H9 (cell line): ENCODE data around the gene SIRPB1. TPM values are rescaled to one million over a fixed set of nuclear protein-coding genes. Genes with fewer than 3 reads are reported as not detected.

ENCODE experiments used
- DNase-seq: peaks from one replicate; pipeline ENCODE4 v3.0.0-alpha.2; 2017
- H2AFZ ChIP-seq: one replicate; pipeline ENCODE4 v1.6.1; 2013; ENCODE audit warnings: mild to moderate bottlenecking, low read length, control low read depth, moderate library complexity
- H2AK5ac ChIP-seq: 2 replicates; pipeline ENCODE4 v1.6.1; 2013; ENCODE audit warnings: low read length, control low read depth, mixed read lengths; ENCODE audit not compliant: insufficient read length
- H2BK120ac ChIP-seq: one replicate; pipeline ENCODE4 v1.6.1; 2013; ENCODE audit warnings: low read depth, mild to moderate bottlenecking, low read length, control low read depth, inconsistent platforms; ENCODE audit not compliant: poor library complexity, severe bottlenecking
- H2BK12ac ChIP-seq: 2 replicates; pipeline ENCODE4 v1.6.1; 2013; ENCODE audit warnings: low read length, control low read depth, mixed read lengths, low read depth; ENCODE audit not compliant: insufficient read length
- H2BK15ac ChIP-seq: 2 replicates; pipeline ENCODE4 v1.6.1; 2013; ENCODE audit warnings: low read depth, low read length, control low read depth
- H2BK20ac ChIP-seq: one replicate; pipeline ENCODE4 v1.6.1; 2013; ENCODE audit warnings: low read depth, mild to moderate bottlenecking, low read length, control low read depth, inconsistent platforms; ENCODE audit not compliant: poor library complexity, severe bottlenecking
- H2BK5ac ChIP-seq: 2 replicates; pipeline ENCODE4 v1.6.1; 2013; ENCODE audit warnings: low read length, control low read depth, mixed read lengths; ENCODE audit not compliant: insufficient read length
- H3K14ac ChIP-seq: 2 replicates; pipeline ENCODE4 v1.6.1; 2013; ENCODE audit warnings: low read length, control low read depth; ENCODE audit not compliant: insufficient read depth
- H3K18ac ChIP-seq: 2 replicates; pipeline ENCODE4 v1.6.1; 2013; ENCODE audit warnings: low read depth, mild to moderate bottlenecking, mixed read lengths, low read length, control low read depth; ENCODE audit not compliant: insufficient read length
- H3K23ac ChIP-seq: 2 replicates; pipeline ENCODE4 v1.6.1; 2013; ENCODE audit warnings: low read length, control low read depth, mixed read lengths, low read depth; ENCODE audit not compliant: insufficient read length
- H3K23me2 ChIP-seq: 2 replicates; pipeline ENCODE4 v1.6.1; 2013; ENCODE audit warnings: low read depth, mild to moderate bottlenecking, mixed read lengths, low read length, control low read depth; ENCODE audit not compliant: insufficient read length, poor library complexity, severe bottlenecking
- H3K27ac ChIP-seq: 2 replicates; pipeline ENCODE4 v1.5.1; 2013; ENCODE audit warnings: low read length, control low read depth, mixed read lengths, low read depth; ENCODE audit not compliant: insufficient read length
- H3K27me3 ChIP-seq: 2 replicates; pipeline ENCODE4 v1.6.1; 2013; ENCODE audit warnings: low read length, control low read depth, inconsistent platforms; ENCODE audit not compliant: insufficient read depth
- H3K4ac ChIP-seq: 2 replicates; pipeline ENCODE4 v1.6.1; 2013; ENCODE audit warnings: low read depth, mild to moderate bottlenecking, control low read depth, inconsistent platforms, low read length, moderate library complexity
- H3K4me1 ChIP-seq: 2 replicates; pipeline ENCODE4 v1.6.1; 2013; ENCODE audit warnings: low read length, control low read depth, inconsistent platforms; ENCODE audit not compliant: insufficient read depth
- H3K4me2 ChIP-seq: 2 replicates; pipeline ENCODE4 v1.6.1; 2013; ENCODE audit warnings: low read length, control low read depth, mixed read lengths; ENCODE audit not compliant: insufficient read length, insufficient read depth
- H3K56ac ChIP-seq: 2 replicates; pipeline ENCODE4 v1.6.1; 2013; ENCODE audit warnings: low read depth, mild to moderate bottlenecking, mixed read lengths, low read length, control low read depth; ENCODE audit not compliant: insufficient read length
- H3K79me1 ChIP-seq: 2 replicates; pipeline ENCODE4 v1.6.1; 2013; ENCODE audit warnings: low read depth, mild to moderate bottlenecking, moderate library complexity, low read length, control low read depth, inconsistent platforms; ENCODE audit not compliant: insufficient read depth, poor library complexity, severe bottlenecking
- H3K79me2 ChIP-seq: 2 replicates; pipeline ENCODE4 v1.6.1; 2013; ENCODE audit warnings: low read length, control low read depth, inconsistent platforms; ENCODE audit not compliant: insufficient read depth
- H3K9ac ChIP-seq: 2 replicates; pipeline ENCODE4 v1.6.1; 2013; ENCODE audit warnings: low read length, control low read depth, mixed read lengths; ENCODE audit not compliant: insufficient read length; ENCODE audit errors: extremely low read depth
- H3K9me3 ChIP-seq: one replicate; pipeline ENCODE4 v1.6.1; 2013; ENCODE audit warnings: low read depth, low read length, inconsistent platforms; ENCODE audit not compliant: control insufficient read depth
- H3T11ph ChIP-seq: one replicate; pipeline ENCODE4 v1.6.1; 2013; ENCODE audit warnings: mild to moderate bottlenecking, low read length, control low read depth, inconsistent platforms
- H4K20me1 ChIP-seq: one replicate; pipeline ENCODE4 v1.6.1; 2013; ENCODE audit not compliant: control insufficient read depth, insufficient read length, insufficient read depth
- H4K5ac ChIP-seq: 2 replicates; pipeline ENCODE4 v1.6.1; 2013; ENCODE audit warnings: low read depth, mild to moderate bottlenecking, mixed read lengths, low read length, control low read depth; ENCODE audit not compliant: insufficient read length
- H4K8ac ChIP-seq: replicated peaks from 2 replicates; pipeline ENCODE4 v1.6.1; 2013; ENCODE audit warnings: low read length, control low read depth, mixed read lengths, low read depth; ENCODE audit not compliant: insufficient read length
- H4K91ac ChIP-seq: 2 replicates; pipeline ENCODE4 v1.6.1; 2013; ENCODE audit warnings: low read depth, mild to moderate bottlenecking, moderate library complexity, mixed read lengths, low read length, control low read depth; ENCODE audit not compliant: insufficient read length
- H3K27ac Mint-ChIP-seq, 3 experiments: 2 replicates in 2 of 3; 3 replicates in 1 of 3; pipeline ENCODE4 v1.8.0; 2020 to 2021; ENCODE audit warnings: mixed read lengths in 3 of 3, mild to moderate bottlenecking in 1 of 3, moderate library complexity in 1 of 3
- H3K27me3 Mint-ChIP-seq: 2 replicates; pipeline ENCODE4 v1.8.0; 2021; ENCODE audit warnings: low read depth, mild to moderate bottlenecking, moderate library complexity, mixed read lengths
- H3K36me3 Mint-ChIP-seq, 3 experiments: 2 replicates in 2 of 3; 3 replicates in 1 of 3; pipeline ENCODE4 v1.8.0; 2020 to 2021; ENCODE audit warnings: low read depth in 3 of 3, mixed read lengths in 3 of 3; ENCODE audit not compliant: insufficient read depth in 1 of 3
- H3K4me1 Mint-ChIP-seq, 2 experiments: 2 replicates each; pipeline ENCODE4 v1.8.0; 2020; ENCODE audit warnings: mixed read lengths in 2 of 2
- H3K4me3 Mint-ChIP-seq, 2 experiments: 2 replicates in 1 of 2; 3 replicates in 1 of 2; pipeline ENCODE4 v1.8.0; 2020 to 2021; ENCODE audit warnings: mild to moderate bottlenecking in 2 of 2, mixed read lengths in 2 of 2, moderate library complexity in 1 of 2
- H3K9me3 Mint-ChIP-seq, 2 experiments: 2 replicates in 1 of 2; 3 replicates in 1 of 2; pipeline ENCODE4 v1.8.0; 2020; ENCODE audit warnings: mild to moderate bottlenecking in 2 of 2, mixed read lengths in 2 of 2, moderate library complexity in 1 of 2
- WGBS: extraction: QIAGEN DNeasy Blood & Tissue Kit; methylation state at CpG from one replicate; pipeline ENCODE4 v1.1.7; 2013; ENCODE audit warnings: missing lambda C conversion rate, low lambda C conversion rate, mixed read lengths; ENCODE audit not compliant: insufficient read length; ENCODE audit errors: extremely low coverage; 5-methylcytosine and 5-hydroxymethylcytosine counted together
- total RNA-seq: library from RNA; stranded (reverse); gene quantifications from 2 replicates; pipeline ENCODE4 v1.2.1, GENCODE V29; 2021
- TF ChIP-seq, protein P1 (sequence below): fragments of 200-600 bp; sonication (generic); conservative IDR thresholded peaks from 3 replicates; pipeline ENCODE4 v1.8.0; 2021; ENCODE audit warnings: antibody characterized with exemption, mild to moderate bottlenecking

SIRPB1 gene
- total RNA-seq, 1 experiment from 2014 or later, result 1.0 TPM

DNA sequence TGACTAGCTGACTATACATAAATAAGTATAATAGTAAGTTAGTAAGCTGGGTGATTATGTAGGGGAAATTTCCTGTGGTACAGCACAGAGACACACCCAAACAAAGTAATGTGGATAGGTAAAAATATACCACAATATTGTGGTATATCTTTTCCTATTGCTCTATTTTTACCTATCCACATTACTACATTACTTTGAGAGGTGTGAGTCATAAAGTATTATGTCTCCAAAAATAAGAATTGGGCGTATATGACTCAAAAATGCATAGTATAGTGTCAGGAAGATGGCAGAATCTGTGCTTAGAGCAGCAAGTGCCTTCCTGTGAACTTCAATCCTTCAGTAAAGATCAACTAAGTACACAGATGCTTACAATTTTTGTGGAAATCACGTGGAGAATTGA is 40.4 kb upstream of the SIRPB1 start:
- peaks cover 5 to 6% of the 10 kb centered on the region in 2 experiments for H3K4me1 Mint-ChIP-seq
- TF ChIP-seq, protein P1, sequence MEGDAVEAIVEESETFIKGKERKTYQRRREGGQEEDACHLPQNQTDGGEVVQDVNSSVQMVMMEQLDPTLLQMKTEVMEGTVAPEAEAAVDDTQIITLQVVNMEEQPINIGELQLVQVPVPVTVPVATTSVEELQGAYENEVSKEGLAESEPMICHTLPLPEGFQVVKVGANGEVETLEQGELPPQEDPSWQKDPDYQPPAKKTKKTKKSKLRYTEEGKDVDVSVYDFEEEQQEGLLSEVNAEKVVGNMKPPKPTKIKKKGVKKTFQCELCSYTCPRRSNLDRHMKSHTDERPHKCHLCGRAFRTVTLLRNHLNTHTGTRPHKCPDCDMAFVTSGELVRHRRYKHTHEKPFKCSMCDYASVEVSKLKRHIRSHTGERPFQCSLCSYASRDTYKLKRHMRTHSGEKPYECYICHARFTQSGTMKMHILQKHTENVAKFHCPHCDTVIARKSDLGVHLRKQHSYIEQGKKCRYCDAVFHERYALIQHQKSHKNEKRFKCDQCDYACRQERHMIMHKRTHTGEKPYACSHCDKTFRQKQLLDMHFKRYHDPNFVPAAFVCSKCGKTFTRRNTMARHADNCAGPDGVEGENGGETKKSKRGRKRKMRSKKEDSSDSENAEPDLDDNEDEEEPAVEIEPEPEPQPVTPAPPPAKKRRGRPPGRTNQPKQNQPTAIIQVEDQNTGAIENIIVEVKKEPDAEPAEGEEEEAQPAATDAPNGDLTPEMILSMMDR, result no peak

More for the DNA sequence above, 40.4 kb upstream of the SIRPB1 start:
- Histone ChIP-seq H4K91ac (no peak overlapping the region), H3K56ac (no peak overlapping the region), H2BK120ac (no peak overlapping the region), H3K79me1 (no peaks in the 10 kb centered on the region), H2BK20ac (no peak overlapping the region), H4K5ac (no peak overlapping the region), H2AFZ (no peak overlapping the region), H3K9me3 (no peaks in the 10 kb centered on the region), H2BK5ac (no peak overlapping the region), H4K20me1 (no peaks in the 10 kb centered on the region), H3K14ac (no peak overlapping the region), H3K4me1 (no peaks in the 10 kb centered on the region), H2BK12ac (no peak overlapping the region), H3K27me3 (no peaks in the 10 kb centered on the region), H3T11ph (no peak overlapping the region), H3K4me2 (no peak overlapping the region), H3K27ac (no peak overlapping the region), H3K79me2 (no peaks in the 10 kb centered on the region), H3K4ac (no peak overlapping the region), H4K8ac (no peak overlapping the region), H3K23me2 (no peaks in the 10 kb centered on the region), H3K18ac (no peak overlapping the region), H2AK5ac (no peak overlapping the region), H2BK15ac (no peak overlapping the region), H3K23ac (no peak overlapping the region), H3K9ac (no peak overlapping the region)
- WGBS, result no CpG with 5 or more reads among the region's 2 CpGs
- Mint-ChIP-seq H3K4me3 (no peak overlapping the region), H3K27me3 (peaks cover 22% of the 10 kb centered on the region), H3K27ac (no peak overlapping the region), H3K9me3 (no peaks in the 10 kb centered on the region), H3K36me3 (no peaks in the 10 kb centered on the region)
- no peak for DNase-seq
